ENCODE data around the gene FRMD4A.

The FRMD4A gene

GRCh38 chr10:13990392-13990805 is 340.3 kb downstream of the FRMD4A start:
- peak overlapping the region; percentile 2; the same call in 1 of the 2 replicates for H3K4me3 ChIP-seq (replicated peaks; ENCODE audit: low read depth, low read length)
- TF ChIP-seq, protein P1, sequence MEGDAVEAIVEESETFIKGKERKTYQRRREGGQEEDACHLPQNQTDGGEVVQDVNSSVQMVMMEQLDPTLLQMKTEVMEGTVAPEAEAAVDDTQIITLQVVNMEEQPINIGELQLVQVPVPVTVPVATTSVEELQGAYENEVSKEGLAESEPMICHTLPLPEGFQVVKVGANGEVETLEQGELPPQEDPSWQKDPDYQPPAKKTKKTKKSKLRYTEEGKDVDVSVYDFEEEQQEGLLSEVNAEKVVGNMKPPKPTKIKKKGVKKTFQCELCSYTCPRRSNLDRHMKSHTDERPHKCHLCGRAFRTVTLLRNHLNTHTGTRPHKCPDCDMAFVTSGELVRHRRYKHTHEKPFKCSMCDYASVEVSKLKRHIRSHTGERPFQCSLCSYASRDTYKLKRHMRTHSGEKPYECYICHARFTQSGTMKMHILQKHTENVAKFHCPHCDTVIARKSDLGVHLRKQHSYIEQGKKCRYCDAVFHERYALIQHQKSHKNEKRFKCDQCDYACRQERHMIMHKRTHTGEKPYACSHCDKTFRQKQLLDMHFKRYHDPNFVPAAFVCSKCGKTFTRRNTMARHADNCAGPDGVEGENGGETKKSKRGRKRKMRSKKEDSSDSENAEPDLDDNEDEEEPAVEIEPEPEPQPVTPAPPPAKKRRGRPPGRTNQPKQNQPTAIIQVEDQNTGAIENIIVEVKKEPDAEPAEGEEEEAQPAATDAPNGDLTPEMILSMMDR (IDR thresholded peaks at IDR 0.05; ENCODE audit: low read depth, low read length, missing control alignments), result no peak
- no peak for DNase-seq (ENCODE audit: extremely low read depth, low read depth)

- TF ChIP-seq, protein P1 (IDR thresholded peaks at IDR 0.05; ENCODE audit: low read depth, low read length, missing control alignments), result no peak
- H3K4me3 ChIP-seq (replicated peaks; ENCODE audit: low read depth, low read length), result no peak overlapping the region
- no peak for DNase-seq (ENCODE audit: extremely low read depth, low read depth)
These were observed 341.1 kb downstream of the FRMD4A start for GRCh38 chr10:13989616-13990015.

DNA sequence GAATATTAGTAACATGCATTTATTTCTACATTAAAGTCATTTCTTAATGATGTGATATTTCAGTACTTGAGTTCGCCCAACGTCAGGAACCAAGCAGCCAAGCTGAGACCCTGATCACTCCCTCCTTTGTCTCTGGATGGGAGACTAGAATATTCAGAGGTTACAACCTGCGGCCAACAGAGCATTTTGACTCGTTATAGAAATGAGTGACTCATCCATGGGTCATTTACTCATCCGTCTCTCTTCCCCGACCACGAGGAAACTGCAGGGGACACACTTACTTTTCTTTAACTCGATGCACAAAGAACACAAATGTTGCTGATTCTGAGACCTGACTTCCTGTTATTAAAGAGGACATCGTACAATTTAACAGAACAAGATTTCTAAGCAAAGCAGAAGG is 343.3 kb downstream of the FRMD4A start:
- TF ChIP-seq, protein P1 (IDR thresholded peaks at IDR 0.05; ENCODE audit: low read depth, low read length, missing control alignments), result no peak
- H3K4me3 ChIP-seq (replicated peaks; ENCODE audit: low read depth, low read length), result no peak overlapping the region
- peak; percentile 70 for DNase-seq (ENCODE audit: extremely low read depth, low read depth)

- peak; percentile 65 for DNase-seq (ENCODE audit: extremely low read depth, low read depth)
- TF ChIP-seq, protein P1 (IDR thresholded peaks at IDR 0.05; ENCODE audit: low read depth, low read length, missing control alignments), result no peak
- no peak overlapping the region for H3K4me3 ChIP-seq (replicated peaks; ENCODE audit: low read depth, low read length)
These were observed 346.0 kb downstream of the FRMD4A start for GRCh38 chr10:13984647-13985155.

- no peak for DNase-seq (ENCODE audit: extremely low read depth, low read depth)
- TF ChIP-seq, protein P1 (IDR thresholded peaks at IDR 0.05; ENCODE audit: low read depth, low read length, missing control alignments), result no peak
- no peak overlapping the region for H3K4me3 ChIP-seq (replicated peaks; ENCODE audit: low read depth, low read length)
These were observed 347.7 kb downstream of the FRMD4A start for GRCh38 chr10:13983035-13983434.

DNA sequence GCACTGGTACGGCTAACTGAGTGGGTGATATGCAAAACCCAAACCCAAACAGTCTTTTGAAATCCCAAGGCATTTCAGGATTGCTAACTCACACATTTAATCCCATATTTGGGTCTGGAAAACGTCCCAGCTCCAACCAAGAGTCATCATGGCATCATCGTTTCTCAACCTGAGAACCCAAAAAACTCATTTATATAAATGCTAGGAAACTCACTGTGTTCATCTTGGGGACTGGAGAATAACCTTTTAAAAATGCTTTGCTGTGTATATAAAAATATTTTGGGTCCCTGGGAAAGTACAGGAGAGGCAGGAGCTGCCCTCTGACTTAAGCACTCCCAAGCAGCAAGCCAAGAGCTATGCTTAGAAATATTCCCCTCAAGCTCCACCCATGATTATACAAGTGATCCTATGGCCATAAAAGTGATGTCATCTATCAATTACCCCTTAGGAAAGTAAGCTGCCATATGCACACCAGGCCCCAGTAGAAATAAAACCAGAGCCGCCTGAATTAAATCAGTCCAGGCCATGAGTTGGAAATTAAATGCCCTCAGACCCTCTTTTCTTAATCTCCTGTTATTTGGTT is 352.1 kb downstream of the FRMD4A start:
- H3K4me3 ChIP-seq (replicated peaks; ENCODE audit: low read depth, low read length), result no peak overlapping the region
- TF ChIP-seq, protein P1 (IDR thresholded peaks at IDR 0.05; ENCODE audit: low read depth, low read length, missing control alignments), result no peak
- no peak for DNase-seq (ENCODE audit: extremely low read depth, low read depth)
